ENCODE results near the gene ZPBP.

ZPBP gene, protein sequence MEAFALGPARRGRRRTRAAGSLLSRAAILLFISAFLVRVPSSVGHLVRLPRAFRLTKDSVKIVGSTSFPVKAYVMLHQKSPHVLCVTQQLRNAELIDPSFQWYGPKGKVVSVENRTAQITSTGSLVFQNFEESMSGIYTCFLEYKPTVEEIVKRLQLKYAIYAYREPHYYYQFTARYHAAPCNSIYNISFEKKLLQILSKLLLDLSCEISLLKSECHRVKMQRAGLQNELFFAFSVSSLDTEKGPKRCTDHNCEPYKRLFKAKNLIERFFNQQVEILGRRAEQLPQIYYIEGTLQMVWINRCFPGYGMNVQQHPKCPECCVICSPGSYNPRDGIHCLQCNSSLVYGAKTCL

DNA sequence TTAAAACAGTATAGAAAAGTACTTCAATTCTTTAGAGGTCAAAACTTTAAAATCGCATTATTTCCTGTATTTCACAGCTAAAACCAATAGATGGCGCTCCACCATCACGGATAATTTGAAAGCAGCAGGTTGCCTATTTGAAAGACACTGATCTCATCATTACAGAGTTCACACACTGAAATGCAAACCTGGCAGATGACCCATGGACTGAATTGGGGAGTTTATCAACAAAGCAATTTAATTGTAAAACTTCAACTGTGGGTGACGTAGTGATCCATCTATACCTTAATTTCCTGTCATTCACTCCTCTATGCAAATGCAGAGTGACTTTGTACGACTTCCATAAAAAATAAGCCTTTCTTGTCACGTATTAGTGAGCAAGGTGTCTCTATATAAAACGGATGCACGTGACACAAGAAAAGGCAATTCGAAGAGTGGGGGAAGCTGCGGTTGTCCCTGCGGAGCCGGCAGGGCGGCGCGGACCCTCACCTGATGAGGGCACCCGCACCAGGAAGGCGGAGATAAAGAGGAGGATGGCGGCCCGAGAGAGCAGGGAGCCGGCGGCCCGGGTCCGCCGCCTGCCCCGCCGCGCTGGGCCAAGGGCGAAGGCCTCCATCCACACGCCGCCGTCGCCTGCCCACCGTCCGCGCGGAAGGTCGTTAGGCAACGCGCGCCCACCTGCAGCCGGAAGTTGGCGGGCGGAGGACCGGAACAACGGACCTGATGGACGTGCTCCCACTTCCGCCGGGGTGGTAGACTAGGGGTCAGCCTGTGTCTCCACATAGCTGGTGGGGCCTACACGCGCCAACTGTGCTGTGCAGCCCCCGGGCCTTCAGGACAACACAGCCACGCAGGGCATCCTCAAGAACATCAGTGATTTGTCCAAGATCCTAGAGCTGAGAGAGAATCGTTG, at the start of gene ZPBP:
TSS of gene ZPBP (minus strand) at position 668 of the 913 bp plus-strand sequence. CDS start at position 616, 52 bp downstream.
- peak; percentile 37 to 44 for DNase-seq (ENCODE audit: low read depth in 2 of 2)

DNA sequence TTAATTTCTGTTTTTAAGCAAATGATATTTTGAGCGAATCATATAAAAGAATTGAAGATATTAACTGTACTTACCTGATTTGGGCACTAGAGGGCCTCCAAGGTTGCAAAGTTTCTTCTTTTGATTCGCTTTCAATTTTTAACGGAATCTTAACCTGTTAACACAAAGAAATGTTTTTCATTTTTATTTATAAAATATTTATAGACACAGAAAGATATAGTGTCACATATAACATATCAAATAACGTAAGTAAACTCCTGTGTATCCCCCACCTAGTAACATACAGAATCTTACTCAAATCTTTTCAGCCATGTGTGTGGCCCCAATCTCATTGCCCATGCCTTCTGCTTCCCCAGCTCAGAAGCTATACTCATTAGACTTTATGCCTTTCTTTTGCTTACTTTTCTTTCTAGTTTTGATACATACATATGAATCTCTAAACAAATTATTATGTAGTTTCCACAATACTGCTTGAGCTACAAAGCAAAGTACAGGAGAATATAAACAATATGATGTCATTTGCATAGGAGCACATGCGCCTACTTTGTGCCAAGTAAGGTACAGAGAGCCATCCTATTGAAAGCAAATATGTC, 49.5 kb upstream of the ZPBP start:
- DNase-seq (ENCODE audit: low read depth in 2 of 2) = no peak

DNA sequence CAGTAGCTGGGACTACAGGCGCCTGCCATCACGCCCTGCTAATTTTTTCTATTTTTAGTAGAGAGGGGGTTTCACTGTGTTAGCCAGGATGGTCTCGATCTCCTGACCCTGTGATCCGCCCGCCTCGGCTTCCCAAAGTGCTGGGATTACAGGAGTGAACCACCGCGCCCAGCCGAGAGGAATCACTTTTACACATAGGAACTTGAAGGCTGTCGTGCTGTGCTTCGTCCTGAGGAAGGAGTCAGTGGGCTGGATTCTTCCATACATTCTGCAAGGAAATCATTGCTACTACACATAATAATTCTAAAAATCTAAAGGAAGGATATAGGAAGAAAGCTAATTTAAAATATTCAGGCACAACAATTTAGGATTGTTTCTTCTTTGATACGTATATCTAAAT, 48.8 kb upstream of the ZPBP start:
- no peak for DNase-seq (ENCODE audit: low read depth in 2 of 2)

DNA sequence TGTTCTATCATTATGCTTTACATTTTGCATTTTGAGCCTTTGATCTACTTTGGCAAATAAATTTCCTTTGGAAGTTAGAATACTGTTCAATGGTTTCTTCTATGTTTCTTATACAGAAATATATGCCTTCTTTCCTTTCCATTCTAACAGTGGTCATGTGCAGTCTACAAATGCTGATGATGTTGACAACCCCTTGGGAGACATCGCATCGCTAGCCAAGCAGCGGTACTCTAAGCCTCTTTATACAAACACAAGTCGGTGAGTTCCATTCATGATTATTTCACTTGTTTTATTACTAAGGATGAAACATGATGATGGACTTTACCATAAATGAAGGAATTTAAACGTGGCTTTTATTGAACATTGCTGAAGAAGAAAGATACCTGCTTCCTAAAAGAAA, 48.1 kb upstream of the ZPBP start:
- no peak for DNase-seq (ENCODE audit: low read depth in 2 of 2)

DNA sequence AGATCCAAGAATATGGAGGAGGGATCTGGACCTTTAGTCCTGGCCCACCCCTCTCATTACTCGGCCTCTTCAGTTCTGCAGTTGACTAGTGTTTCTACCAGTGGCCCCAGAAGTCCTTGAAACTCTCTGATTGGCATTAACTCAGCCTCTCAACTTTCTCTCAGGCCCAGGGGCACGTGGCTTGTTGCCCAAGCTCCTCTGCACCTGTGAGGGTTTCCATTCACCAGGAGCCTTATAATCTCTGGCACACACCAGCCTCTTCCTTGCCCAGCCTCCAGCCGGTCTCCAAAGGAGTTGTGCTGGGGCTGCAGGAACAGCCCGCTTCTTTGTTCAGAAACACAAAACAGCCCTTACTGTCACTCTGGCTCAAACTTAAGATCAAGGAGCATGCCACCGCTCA, 47.6 kb upstream of the ZPBP start:
- no peak for DNase-seq (ENCODE audit: low read depth in 2 of 2)

DNA sequence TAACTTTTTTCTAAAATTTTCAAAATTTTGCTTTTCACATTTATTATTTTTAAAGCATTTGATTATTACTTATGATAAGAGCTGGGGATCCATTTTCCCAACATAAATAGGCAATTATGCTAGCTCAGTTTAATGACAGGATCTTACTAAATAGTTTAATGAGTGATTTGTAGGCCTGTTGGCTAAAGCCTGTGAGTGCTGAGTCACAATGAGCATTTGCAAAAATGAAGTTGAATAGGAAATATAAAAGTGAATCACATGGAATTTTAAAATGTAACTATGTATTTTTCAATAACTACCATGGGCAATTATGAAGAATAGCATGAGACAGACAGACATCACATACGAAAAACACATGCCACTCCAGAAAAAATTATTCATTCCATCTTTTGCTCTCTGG, 45.1 kb upstream of the ZPBP start:
- DNase-seq (ENCODE audit: low read depth in 2 of 2) = no peak

DNA sequence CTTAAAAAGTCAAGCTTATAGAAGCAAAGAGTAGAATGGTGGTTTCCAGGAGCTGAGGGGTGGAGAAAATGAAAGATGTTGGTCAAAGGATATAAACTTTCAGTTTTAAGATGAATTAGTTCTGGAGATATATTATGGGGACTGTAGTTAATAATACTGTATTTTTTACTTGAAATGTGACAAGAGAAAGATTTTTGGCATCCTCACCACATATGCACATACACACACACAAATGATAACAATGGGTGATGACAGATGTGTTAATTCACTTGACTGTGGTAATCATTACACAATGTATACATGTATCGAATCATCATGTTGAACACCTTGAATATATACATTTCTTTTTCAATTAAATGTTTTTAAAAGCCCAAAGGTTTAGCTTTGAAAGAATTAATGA, 32.7 kb upstream of the ZPBP start:
- no peak for DNase-seq (ENCODE audit: low read depth in 2 of 2)

DNA sequence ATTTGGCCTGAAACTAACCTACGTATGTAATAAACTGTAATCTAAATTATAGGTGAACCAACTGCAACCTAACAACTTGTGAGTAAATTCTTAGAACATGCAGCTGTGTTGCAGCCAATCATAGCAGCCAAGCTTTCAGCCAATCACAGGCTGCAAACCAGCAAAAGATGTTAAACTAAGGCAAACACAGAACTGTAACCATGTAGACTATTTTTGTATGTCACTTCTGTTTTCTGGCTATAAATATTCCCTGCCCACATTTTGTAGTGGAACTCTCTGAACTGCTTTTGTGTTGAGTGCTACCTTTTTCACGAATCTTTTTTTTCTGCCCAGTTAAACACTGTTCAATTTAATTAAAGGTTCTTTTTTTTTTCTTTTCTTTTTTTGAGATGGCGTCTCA, 28.2 kb upstream of the ZPBP start:
- no peak for DNase-seq (ENCODE audit: low read depth in 2 of 2)

DNA sequence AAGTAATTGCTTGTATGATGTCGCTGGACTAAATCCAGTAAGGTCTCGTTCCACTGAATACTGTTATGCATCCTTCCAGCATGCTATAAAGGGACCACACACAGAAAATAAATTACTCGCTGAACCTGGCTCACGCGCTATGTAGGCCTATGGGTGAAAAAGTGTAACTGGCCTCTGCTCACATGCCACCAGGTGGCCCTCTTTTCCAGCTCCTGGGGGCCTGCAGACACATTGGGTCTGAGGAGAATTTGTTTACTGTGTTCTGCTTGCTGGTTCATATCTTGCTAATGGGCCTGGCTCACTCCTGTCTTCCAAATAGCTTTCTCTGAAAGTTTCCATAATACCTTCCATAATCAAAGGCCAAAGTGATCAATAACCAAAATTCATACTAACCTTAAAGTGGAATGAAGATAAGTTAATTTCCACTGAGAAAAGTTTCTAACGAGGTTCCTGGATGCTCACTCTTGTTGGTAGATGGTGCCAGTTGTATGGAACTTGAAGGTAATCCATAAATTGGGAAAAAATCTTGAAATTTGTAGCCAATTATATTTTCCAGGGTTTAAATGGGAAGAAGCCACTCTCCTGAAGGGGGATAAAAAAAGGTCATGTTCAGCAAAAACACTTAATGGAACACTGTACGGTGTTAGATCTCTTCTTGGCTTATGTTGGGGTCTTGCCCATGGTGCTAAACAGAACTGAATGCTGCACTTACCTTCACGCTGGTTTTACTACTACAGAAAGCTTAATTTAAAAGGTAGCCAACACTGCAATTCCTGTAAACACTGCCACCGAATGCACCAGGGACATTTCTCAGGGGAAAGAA, 27.0 kb upstream of the ZPBP start:
- peak in 1 of 2 donors; percentile 12 for DNase-seq (ENCODE audit: low read depth in 2 of 2)

DNA sequence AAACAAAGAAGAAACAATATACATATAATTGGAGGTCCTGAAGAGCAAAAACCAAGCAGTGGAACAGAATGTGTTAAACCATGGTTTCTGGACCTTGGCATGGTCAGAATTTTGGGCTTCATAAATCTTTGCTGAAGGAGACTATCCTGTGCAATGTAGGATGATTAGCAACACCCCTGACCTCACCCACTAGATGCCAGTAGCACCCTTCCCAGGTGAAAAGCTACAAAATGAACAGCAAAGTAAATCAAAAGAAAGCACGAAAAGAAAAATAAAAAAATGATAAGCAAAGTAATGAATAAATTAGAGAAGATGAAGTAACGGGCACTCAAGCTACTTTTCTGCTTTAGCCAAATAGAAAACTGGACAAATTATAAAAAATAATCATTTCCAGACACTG, 19.2 kb upstream of the ZPBP start:
- no peak for DNase-seq (ENCODE audit: low read depth in 2 of 2)

DNA sequence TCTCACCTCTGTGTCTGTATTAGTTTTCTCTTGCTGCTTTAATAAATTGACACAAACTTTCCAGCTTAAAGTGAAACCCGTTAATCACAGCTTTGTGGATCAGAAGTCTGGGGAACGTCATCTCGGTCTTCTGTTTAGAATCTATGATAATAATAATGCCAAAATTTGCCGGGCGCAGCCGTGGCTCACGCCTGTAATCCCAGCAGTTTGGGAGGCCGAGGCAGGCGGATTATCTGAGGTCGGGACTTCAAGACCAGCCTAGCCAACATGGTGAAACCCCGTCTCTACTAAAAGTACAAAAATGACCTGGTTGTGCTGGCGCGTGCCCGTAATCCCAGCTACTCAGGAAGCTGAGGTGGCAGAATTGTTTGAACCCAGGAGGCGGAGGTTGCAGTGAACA, 8.8 kb upstream of the ZPBP start:
- DNase-seq (ENCODE audit: low read depth in 2 of 2) = no peak

DNA sequence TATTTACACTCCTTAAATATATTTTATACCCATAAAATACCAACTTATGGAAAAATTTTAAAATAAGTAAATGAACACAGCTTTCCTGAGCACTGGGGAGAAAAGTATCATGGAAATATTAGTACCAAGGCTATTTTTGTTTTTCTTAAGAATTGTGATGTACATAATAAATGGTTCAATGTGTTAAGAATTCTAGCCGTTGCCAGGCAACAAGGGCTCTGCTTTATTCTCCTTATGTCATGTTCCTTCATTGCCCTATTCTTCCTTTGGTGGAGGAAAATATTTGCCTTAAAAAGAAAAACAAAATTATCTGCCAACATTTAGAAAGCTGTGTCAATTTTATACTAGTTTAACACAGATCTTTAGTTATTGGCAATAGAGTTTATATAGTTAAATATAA, 2.6 kb upstream of the ZPBP start:
- DNase-seq (ENCODE audit: low read depth in 2 of 2) = no peak

DNA sequence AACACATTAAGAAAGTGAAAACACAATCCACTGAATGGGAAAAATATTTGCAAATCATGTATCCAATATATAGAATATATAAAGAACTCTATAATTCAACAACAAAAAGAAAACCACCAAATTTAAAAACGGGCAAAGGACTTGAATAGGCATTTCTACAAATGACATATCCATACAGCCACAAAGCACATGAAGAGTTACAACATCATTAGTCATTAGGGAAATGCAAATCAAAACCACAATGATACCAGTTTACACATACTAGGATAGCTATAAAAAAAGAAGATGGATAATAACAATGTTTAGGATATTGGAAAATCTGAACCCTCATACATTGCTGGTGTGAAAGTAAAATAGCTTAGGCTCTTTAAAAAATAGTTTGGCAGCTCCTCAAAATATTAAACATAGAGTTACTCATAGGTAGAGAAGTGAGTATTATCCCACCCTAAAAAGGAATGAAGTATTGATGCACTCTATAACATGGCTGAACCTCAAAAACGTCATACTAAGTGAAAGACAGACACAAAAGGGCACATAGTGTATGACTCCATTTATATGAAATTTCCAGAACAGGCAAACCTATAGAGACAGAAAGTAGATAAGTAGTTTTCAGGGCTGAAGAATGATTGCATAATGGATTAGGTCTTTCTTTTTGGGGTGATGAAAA, 4.5 kb downstream of the ZPBP start:
- no peak for DNase-seq (ENCODE audit: low read depth in 2 of 2)

DNA sequence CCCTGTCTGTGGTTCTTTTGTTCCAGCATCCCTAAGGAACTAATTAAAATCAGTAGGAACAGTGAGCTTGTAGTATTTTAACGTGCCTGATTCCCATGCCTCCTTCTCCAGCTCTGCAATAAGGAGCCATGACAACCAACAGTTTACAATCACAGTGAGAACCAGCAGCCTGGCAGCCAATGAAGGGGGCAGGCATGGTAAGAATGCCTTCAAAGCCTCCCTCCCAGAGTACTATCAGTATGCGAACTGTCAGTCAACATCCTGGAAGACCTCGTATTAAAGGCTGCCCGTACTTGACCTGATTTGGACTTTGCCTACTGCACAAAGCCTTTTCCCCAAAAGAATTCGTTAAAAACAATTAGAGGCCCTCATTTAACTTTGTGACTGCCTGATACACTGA, 7.7 kb downstream of the ZPBP start:
- no peak for DNase-seq (ENCODE audit: low read depth in 2 of 2)

DNA sequence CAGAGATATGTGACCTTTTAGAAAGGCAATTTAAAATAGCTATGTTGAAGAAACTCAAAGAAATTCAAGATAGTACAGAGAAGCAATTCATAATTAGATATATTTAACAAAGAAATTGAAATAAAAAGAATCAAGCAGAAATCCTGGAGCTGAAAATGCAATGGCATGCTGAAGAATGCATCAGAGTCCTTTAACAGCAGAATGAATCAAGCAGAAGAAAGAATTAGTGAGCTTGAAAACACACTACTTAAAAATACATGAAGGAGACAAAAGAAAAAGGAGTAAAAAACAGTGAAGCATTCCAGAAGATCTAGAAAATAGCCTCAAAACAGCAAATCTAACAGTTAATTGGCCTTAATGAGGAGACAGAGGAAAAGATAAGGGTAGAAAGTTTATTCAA, 20.0 kb downstream of the ZPBP start:
- no peak for DNase-seq (ENCODE audit: low read depth in 2 of 2)

DNA sequence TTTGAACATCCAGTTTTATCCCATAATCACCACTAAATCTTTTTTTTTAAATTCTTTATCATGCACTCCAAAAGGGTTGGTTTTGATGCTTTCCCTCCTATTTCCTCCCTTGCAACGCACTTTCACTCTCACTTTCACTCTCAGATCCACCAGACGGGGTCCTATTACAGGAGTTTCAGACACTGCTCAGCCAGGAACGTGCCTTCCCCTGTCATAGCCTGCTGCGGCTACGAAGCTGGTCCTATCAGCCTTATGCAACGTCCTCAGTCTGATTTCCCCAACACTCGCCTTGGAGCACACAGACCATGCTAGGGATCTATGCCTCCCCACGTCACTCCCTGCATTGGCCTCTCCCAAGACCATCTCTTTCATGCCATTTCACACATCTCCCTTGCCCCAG, 23.4 kb downstream of the ZPBP start:
- no peak for DNase-seq (ENCODE audit: low read depth in 2 of 2)

DNA sequence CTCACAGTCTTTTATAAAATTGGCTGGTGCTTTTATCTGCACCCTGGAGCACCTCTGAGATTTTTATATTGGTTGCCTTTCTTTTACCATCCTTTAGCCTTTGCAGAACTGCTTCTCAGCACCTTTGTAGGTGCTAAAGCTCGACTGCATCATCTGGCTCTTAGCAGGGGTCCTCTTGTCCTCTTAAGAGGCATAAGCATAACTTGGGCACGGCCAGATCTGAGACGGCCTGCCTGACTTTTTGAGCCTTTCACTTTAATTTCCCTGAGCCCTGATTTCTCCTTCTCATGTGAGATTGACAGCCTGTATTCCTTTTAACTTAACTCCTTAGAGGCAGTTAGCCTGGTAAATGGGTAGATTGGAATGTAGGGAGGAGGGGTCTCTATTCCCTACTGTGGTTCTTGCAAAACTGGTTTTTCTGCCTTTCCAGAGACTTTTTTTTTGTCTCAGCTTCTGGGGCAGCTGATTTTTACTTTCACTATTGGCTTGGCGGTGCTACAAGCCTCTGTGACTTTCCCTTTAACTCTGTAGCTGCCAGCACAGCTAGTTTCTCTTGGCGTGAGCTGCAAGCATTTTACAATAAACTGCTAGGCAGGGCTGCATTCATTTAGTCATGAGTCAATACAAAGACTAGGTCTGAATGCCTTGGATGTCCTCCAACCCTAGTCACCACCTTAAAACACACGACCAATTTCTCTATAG, 24.0 kb downstream of the ZPBP start:
- DNase-seq (ENCODE audit: low read depth in 2 of 2) = no peak

DNA sequence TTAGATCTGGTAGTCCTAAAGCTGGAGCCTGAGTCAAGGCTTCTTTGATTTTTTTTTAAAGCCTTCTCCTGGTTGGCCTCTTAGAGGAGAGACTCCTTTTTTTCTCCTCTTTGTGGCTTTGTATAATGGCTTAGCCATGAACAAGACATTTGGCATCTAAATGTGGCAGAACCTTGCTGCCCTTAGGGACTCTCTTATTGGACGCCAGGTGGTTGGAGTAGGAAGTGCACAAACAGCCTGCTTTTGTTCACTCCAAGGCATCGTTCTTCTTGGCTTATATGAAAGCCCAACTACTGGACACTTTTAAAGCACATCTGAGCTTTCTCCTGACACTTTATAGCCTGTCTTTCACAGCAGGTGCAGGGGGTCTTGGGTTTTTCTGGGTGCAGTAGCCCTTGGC, 25.0 kb downstream of the ZPBP start:
- DNase-seq (ENCODE audit: low read depth in 2 of 2) = no peak

DNA sequence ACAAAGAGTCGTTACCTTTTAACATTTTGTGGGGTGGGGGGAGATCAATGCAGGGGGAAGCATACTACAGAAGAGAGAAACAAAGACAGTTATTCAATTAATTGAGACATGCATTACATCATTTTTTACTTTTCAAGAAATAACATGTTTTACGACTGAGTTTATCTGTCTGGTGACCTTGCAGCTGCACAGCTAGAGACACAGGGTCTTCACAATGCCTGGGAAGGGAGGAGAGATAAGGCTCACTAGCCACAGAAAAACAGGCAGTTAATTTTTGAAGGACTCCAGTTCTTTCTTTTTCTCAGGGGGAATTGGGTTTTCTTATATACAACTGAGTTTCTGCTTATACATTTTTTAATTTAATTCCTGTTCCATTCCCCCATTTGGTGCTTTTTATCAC, 30.1 kb downstream of the ZPBP start:
- DNase-seq (ENCODE audit: low read depth in 2 of 2) = no peak

DNA sequence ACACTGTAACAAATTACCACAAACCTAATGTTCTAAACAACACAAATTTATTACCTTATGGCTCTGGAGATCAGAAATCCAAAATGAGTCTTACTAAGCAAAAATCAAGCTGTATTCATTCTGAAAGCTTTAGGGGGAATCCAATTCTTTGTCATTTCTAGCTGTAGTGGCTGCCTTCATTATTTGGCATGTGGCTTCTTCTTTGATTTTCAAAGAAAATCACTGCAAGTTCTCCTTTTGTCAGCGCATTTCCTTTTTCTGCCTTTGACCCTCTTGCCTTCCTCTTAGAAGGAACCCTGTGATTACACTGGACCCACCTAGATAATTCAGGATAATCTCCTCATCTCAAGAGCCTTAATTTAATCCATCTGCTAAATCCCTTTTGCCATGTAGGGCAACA, 36.9 kb downstream of the ZPBP start:
- no peak for DNase-seq (ENCODE audit: low read depth in 2 of 2)

DNA sequence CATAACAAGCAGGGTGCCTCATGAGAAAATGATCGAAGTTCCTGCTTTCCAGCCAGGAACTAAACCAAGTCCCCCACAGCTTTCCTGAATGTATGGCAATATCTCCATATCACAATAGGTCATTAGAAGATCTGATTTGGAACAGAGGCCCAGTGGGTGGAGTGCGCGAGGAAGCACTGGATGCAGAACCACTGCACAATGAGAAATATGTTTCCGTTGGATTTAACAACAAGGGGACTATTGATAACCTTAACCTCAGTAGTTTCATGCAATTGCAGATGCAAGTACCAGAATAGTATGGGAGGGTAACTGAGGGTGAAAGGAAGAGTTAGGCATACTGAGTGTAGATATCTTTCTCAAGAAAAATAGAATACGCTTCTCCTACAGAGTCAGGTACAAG, 45.3 kb downstream of the ZPBP start:
- DNase-seq (ENCODE audit: low read depth in 2 of 2) = no peak
